ENCODE data around the gene MYO1B. TPM values are rescaled to one million over a fixed set of nuclear protein-coding genes. Genes with fewer than 3 reads are reported as not detected.

MYO1B gene
- total and polyA plus RNA-seq, 4 donors: 46.0 to 286 (median 88.1) TPM

DNA sequence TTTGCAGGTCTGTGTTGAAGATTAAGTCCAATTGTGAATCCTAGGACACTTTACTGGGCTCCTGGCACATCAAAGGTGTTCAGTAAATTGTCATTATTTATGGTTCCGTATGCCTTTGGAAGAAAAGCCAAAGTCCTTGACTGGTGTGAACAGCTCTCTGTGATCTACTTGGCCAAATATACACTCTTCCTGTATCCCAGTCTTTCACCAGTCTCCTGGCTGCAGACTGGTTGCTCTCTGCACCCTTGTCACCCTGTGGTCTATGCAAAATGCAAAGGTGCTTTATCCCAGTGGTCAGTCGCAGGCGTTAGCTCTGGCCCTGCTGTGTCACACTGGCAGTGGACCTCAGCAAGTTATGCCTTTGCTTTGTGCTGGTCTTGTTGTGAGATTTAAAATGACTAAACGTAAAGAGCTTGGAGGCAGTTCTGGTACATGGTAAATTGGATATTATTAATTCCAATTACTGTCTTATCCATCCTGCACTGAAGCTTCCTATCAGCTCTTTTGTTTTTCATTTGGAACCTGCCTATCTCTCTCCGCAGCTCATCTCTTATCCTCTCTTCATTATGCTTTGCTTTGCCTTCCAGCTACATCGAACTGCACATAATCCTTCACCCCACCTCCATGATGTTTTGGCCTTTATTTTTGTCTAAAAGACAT lies 83.1 kb downstream of the MYO1B start:
- H3K27ac ChIP-seq (ENCODE audit: low read depth in 1 of 2, low read length in 1 of 2): no peak overlapping the region
- TF ChIP-seq, protein P1, sequence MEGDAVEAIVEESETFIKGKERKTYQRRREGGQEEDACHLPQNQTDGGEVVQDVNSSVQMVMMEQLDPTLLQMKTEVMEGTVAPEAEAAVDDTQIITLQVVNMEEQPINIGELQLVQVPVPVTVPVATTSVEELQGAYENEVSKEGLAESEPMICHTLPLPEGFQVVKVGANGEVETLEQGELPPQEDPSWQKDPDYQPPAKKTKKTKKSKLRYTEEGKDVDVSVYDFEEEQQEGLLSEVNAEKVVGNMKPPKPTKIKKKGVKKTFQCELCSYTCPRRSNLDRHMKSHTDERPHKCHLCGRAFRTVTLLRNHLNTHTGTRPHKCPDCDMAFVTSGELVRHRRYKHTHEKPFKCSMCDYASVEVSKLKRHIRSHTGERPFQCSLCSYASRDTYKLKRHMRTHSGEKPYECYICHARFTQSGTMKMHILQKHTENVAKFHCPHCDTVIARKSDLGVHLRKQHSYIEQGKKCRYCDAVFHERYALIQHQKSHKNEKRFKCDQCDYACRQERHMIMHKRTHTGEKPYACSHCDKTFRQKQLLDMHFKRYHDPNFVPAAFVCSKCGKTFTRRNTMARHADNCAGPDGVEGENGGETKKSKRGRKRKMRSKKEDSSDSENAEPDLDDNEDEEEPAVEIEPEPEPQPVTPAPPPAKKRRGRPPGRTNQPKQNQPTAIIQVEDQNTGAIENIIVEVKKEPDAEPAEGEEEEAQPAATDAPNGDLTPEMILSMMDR (IDR thresholded peaks at IDR 0.05; ENCODE audit: control extremely low read depth, extremely low read depth): no peak
- no peak for ATAC-seq (ENCODE audit: insufficient read depth, low FRiP score)
- H3K36me3 ChIP-seq (ENCODE audit: control insufficient read depth in 4 of 4, insufficient read depth in 4 of 4, low read length in 4 of 4): peaks cover 0 to 26% (median 14%) of the 10 kb centered on the region in 4 donors
- DNase-seq: no peak
- H3K27me3 ChIP-seq (ENCODE audit: control insufficient read depth in 3 of 3, insufficient read depth in 3 of 3, low read length in 2 of 3): no peaks in the 10 kb centered on the region
- peaks cover 0 to under 1% (median 0%) of the 10 kb centered on the region in 4 donors for H3K9me3 ChIP-seq (ENCODE audit: control insufficient read depth in 4 of 4, insufficient read depth in 3 of 4, low read length in 3 of 4)
- WGBS, 2 donors: 93 to 95% methylated on average over 6 of the region's 6 CpGs
- H3K4me1 ChIP-seq (ENCODE audit: control insufficient read depth in 5 of 5, insufficient read depth in 5 of 5, low read length in 5 of 5): peaks cover 0 to 3% (median 0%) of the 10 kb centered on the region in 5 donors
- H3K4me3 ChIP-seq: no peak overlapping the region
- H3K9ac ChIP-seq (ENCODE audit: insufficient read depth in 1 of 2, low read length in 2 of 2): no peak overlapping the region

DNA sequence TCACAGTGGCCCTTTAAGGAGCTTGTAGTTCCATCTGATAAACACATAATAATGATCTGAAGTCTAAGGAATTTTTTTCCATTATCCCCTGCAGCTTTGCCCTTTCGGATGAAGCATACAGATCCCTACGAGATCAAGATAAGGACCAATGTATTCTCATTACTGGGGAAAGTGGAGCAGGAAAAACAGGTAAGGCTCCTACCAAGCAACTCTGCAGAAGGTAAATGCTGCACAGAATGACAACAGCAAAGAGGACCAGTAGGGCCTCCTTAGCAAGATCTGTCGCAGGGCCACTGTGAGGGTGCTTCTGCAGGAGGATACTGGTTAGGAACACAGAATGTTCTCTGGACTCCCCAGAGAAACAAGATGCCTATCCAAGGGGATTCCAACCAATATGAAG lies 84.6 kb downstream of the MYO1B start:
- H3K9ac ChIP-seq (ENCODE audit: insufficient read depth in 1 of 2, low read length in 2 of 2): no peak overlapping the region
- H3K4me3 ChIP-seq: no peak overlapping the region
- H3K9me3 ChIP-seq (ENCODE audit: control insufficient read depth in 4 of 4, insufficient read depth in 3 of 4, low read length in 3 of 4): no peaks in the 10 kb centered on the region
- no peak for ATAC-seq (ENCODE audit: insufficient read depth, low FRiP score)
- peaks cover 0 to 29% (median 17%) of the 10 kb centered on the region in 4 donors for H3K36me3 ChIP-seq (ENCODE audit: control insufficient read depth in 4 of 4, insufficient read depth in 4 of 4, low read length in 4 of 4)
- no peaks in the 10 kb centered on the region for H3K27me3 ChIP-seq (ENCODE audit: control insufficient read depth in 3 of 3, insufficient read depth in 3 of 3, low read length in 2 of 3)
- no peak overlapping the region for H3K27ac ChIP-seq (ENCODE audit: low read depth in 1 of 2, low read length in 1 of 2)
- TF ChIP-seq, protein P1 (IDR thresholded peaks at IDR 0.05; ENCODE audit: control extremely low read depth, extremely low read depth): no peak
- H3K4me1 ChIP-seq (ENCODE audit: control insufficient read depth in 5 of 5, insufficient read depth in 5 of 5, low read length in 5 of 5): peaks cover 0 to 8% (median 0%) of the 10 kb centered on the region in 5 donors
- 92 to 93% methylated on average over 3 of the region's 3 CpGs for WGBS, 2 donors
- DNase-seq: no peak

DNA sequence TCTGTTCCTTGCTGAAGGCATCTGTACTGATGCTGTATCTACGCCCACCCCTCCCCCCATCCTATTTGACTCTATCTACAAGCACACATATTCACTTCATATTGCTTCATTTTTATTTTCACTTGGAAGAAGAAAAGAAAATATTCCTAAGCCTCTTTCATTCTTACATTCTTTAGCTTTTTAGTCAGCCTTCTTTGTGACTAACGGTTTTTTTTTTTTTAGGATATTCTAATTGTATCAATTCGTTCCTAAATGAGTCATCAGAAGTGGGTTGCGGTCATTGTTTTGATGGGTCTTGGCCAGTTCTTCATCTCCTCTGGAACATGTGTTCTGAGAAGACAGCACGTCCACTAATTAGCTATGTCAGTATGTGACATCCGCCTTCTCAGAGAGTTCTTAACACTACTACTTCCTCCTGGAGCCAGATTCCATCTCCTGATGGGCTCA lies 88.7 kb downstream of the MYO1B start:
- Histone ChIP-seq H3K4me1 (ENCODE audit: control insufficient read depth in 5 of 5, insufficient read depth in 5 of 5, low read length in 5 of 5) (peaks cover 0 to 8% (median 2%) of the 10 kb centered on the region in 5 donors), H3K27ac (ENCODE audit: low read depth in 1 of 2, low read length in 1 of 2) (peak overlapping the region in 1 of 2 donors; percentile 89), H3K27me3 (ENCODE audit: control insufficient read depth in 3 of 3, insufficient read depth in 3 of 3, low read length in 2 of 3) (no peaks in the 10 kb centered on the region), H3K9me3 (ENCODE audit: control insufficient read depth in 4 of 4, insufficient read depth in 3 of 4, low read length in 3 of 4) (no peaks in the 10 kb centered on the region), H3K4me3 (no peak overlapping the region), H3K36me3 (ENCODE audit: control insufficient read depth in 4 of 4, insufficient read depth in 4 of 4, low read length in 4 of 4) (peaks cover 0 to 31% (median 17%) of the 10 kb centered on the region in 4 donors), H3K9ac (ENCODE audit: insufficient read depth in 1 of 2, low read length in 2 of 2) (no peak overlapping the region)
- WGBS, 2 donors: 81 to 88% methylated on average over 6 of the region's 6 CpGs
- DNase-seq (no peak), ATAC-seq (ENCODE audit: insufficient read depth, low FRiP score) (no peak)
- TF ChIP-seq, protein P1 (IDR thresholded peaks at IDR 0.05; ENCODE audit: control extremely low read depth, extremely low read depth): no peak
